GM23338 (cell line): ENCODE results near the gene IFNLR1.

ENCODE experiments used
- CREB1 ChIP-seq: fragments of 250-450 bp; sonication (Bioruptor Pico); IDR thresholded peaks from 2 replicates; pipeline ENCODE4 v1.5.0; 2020; ENCODE audit warnings: low read depth, mild to moderate bottlenecking, moderate library complexity
- EZH2 ChIP-seq: fragments of 200-600 bp; sonication (generic); IDR thresholded peaks from one replicate; pipeline ENCODE4 v1.8.0; 2017; ENCODE audit warnings: antibody characterized with exemption, mild to moderate bottlenecking, low read depth; ENCODE audit not compliant: unreplicated experiment
- EZH2phosphoT487 ChIP-seq: fragments of 200-600 bp; sonication (generic); IDR thresholded peaks from one replicate; pipeline ENCODE4 v1.8.1; 2018; ENCODE audit warnings: antibody characterized with exemption; ENCODE audit not compliant: unreplicated experiment
- JUNB ChIP-seq: IDR thresholded peaks from one replicate; pipeline ENCODE4 v1.6.1; 2016; ENCODE audit warnings: antibody characterized with exemption; ENCODE audit not compliant: unreplicated experiment
- POLR2AphosphoS5 ChIP-seq: IDR thresholded peaks from 2 replicates; pipeline ENCODE4 v1.6.1; 2016; ENCODE audit warnings: antibody characterized with exemption, low read depth
- STAT1 ChIP-seq: IDR thresholded peaks from one replicate; pipeline ENCODE4 v1.6.1; 2016; ENCODE audit warnings: antibody characterized with exemption; ENCODE audit not compliant: unreplicated experiment
- ZNF114 ChIP-seq: fragments of 250-450 bp; sonication (Bioruptor Pico); IDR thresholded peaks from 2 replicates; pipeline ENCODE4 v1.5.0; 2020; ENCODE audit warnings: mild to moderate bottlenecking, moderate library complexity
- ZNF331 ChIP-seq: fragments of 250-450 bp; sonication (Bioruptor Pico); IDR thresholded peaks from 2 replicates; pipeline ENCODE4 v1.5.0; 2020; ENCODE audit warnings: low read depth, mild to moderate bottlenecking, moderate library complexity
- TF ChIP-seq, protein P1 (sequence below), 2 experiments: fragments of 200-600 bp in 1 of 2; sonication (generic) in 1 of 2; conservative IDR thresholded peaks; 2 replicates each; pipeline versions ENCODE4 v1.5.1 to v1.6.1; 2016 to 2017; ENCODE audit warnings: antibody characterized with exemption in 2 of 2, low read depth in 2 of 2, mild to moderate bottlenecking in 2 of 2, moderate library complexity in 1 of 2
- TF ChIP-seq, protein P2 (sequence below): IDR thresholded peaks from 2 replicates; pipeline ENCODE4 v1.6.1; 2016; ENCODE audit warnings: antibody characterized with exemption
- TF ChIP-seq, protein P3 (sequence below): IDR thresholded peaks from one replicate; pipeline ENCODE4 v1.6.1; 2018; ENCODE audit warnings: antibody characterized with exemption; ENCODE audit not compliant: unreplicated experiment
- TF ChIP-seq, protein P4 (sequence below): fragments of 250-450 bp; sonication (Bioruptor Pico); IDR thresholded peaks from 2 replicates; pipeline ENCODE4 v1.5.0; 2020; ENCODE audit warnings: mild to moderate bottlenecking, moderate library complexity

DNA sequence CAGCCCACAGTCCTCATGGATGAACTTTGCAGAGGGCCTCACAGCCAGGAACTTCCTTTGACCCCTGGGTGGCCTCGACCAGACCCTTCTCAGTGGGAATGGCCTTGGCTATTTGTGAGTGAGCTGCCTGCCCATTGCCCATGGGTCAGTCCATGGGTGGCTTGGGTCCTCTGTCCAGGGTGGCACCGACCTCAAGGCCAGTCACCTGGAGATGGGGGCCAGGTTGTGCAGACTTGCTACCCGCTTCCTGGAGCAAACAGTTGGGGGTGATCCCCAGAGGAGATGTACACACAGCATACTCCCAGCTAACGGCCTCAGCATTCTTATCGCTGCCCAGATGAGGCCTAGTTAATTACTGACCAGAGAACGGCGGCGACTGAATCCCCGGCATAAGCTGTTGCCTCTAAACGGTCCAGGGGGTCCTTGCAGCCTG is 23.1 kb upstream of the IFNLR1 start:
- TF ChIP-seq, protein P1, sequence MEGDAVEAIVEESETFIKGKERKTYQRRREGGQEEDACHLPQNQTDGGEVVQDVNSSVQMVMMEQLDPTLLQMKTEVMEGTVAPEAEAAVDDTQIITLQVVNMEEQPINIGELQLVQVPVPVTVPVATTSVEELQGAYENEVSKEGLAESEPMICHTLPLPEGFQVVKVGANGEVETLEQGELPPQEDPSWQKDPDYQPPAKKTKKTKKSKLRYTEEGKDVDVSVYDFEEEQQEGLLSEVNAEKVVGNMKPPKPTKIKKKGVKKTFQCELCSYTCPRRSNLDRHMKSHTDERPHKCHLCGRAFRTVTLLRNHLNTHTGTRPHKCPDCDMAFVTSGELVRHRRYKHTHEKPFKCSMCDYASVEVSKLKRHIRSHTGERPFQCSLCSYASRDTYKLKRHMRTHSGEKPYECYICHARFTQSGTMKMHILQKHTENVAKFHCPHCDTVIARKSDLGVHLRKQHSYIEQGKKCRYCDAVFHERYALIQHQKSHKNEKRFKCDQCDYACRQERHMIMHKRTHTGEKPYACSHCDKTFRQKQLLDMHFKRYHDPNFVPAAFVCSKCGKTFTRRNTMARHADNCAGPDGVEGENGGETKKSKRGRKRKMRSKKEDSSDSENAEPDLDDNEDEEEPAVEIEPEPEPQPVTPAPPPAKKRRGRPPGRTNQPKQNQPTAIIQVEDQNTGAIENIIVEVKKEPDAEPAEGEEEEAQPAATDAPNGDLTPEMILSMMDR (conservative IDR thresholded peaks at IDR 0.05; ENCODE audit: low read depth in 2 of 2): no peak
- TF ChIP-seq POLR2AphosphoS5: no peak
- no peak for TF ChIP-seq EZH2
- TF ChIP-seq, protein P2, sequence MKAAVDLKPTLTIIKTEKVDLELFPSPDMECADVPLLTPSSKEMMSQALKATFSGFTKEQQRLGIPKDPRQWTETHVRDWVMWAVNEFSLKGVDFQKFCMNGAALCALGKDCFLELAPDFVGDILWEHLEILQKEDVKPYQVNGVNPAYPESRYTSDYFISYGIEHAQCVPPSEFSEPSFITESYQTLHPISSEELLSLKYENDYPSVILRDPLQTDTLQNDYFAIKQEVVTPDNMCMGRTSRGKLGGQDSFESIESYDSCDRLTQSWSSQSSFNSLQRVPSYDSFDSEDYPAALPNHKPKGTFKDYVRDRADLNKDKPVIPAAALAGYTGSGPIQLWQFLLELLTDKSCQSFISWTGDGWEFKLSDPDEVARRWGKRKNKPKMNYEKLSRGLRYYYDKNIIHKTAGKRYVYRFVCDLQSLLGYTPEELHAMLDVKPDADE: no peak
- no peak for TF ChIP-seq ZNF331
- TF ChIP-seq EZH2phosphoT487: no peak
- TF ChIP-seq JUNB: no peak
- no peak for TF ChIP-seq CREB1 (CRISPR knock-in tag)
- TF ChIP-seq, protein P3, sequence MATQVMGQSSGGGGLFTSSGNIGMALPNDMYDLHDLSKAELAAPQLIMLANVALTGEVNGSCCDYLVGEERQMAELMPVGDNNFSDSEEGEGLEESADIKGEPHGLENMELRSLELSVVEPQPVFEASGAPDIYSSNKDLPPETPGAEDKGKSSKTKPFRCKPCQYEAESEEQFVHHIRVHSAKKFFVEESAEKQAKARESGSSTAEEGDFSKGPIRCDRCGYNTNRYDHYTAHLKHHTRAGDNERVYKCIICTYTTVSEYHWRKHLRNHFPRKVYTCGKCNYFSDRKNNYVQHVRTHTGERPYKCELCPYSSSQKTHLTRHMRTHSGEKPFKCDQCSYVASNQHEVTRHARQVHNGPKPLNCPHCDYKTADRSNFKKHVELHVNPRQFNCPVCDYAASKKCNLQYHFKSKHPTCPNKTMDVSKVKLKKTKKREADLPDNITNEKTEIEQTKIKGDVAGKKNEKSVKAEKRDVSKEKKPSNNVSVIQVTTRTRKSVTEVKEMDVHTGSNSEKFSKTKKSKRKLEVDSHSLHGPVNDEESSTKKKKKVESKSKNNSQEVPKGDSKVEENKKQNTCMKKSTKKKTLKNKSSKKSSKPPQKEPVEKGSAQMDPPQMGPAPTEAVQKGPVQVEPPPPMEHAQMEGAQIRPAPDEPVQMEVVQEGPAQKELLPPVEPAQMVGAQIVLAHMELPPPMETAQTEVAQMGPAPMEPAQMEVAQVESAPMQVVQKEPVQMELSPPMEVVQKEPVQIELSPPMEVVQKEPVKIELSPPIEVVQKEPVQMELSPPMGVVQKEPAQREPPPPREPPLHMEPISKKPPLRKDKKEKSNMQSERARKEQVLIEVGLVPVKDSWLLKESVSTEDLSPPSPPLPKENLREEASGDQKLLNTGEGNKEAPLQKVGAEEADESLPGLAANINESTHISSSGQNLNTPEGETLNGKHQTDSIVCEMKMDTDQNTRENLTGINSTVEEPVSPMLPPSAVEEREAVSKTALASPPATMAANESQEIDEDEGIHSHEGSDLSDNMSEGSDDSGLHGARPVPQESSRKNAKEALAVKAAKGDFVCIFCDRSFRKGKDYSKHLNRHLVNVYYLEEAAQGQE: no peak
- TF ChIP-seq ZNF114 (CRISPR knock-in tag): no peak
- no peak for TF ChIP-seq STAT1
- TF ChIP-seq, protein P4, sequence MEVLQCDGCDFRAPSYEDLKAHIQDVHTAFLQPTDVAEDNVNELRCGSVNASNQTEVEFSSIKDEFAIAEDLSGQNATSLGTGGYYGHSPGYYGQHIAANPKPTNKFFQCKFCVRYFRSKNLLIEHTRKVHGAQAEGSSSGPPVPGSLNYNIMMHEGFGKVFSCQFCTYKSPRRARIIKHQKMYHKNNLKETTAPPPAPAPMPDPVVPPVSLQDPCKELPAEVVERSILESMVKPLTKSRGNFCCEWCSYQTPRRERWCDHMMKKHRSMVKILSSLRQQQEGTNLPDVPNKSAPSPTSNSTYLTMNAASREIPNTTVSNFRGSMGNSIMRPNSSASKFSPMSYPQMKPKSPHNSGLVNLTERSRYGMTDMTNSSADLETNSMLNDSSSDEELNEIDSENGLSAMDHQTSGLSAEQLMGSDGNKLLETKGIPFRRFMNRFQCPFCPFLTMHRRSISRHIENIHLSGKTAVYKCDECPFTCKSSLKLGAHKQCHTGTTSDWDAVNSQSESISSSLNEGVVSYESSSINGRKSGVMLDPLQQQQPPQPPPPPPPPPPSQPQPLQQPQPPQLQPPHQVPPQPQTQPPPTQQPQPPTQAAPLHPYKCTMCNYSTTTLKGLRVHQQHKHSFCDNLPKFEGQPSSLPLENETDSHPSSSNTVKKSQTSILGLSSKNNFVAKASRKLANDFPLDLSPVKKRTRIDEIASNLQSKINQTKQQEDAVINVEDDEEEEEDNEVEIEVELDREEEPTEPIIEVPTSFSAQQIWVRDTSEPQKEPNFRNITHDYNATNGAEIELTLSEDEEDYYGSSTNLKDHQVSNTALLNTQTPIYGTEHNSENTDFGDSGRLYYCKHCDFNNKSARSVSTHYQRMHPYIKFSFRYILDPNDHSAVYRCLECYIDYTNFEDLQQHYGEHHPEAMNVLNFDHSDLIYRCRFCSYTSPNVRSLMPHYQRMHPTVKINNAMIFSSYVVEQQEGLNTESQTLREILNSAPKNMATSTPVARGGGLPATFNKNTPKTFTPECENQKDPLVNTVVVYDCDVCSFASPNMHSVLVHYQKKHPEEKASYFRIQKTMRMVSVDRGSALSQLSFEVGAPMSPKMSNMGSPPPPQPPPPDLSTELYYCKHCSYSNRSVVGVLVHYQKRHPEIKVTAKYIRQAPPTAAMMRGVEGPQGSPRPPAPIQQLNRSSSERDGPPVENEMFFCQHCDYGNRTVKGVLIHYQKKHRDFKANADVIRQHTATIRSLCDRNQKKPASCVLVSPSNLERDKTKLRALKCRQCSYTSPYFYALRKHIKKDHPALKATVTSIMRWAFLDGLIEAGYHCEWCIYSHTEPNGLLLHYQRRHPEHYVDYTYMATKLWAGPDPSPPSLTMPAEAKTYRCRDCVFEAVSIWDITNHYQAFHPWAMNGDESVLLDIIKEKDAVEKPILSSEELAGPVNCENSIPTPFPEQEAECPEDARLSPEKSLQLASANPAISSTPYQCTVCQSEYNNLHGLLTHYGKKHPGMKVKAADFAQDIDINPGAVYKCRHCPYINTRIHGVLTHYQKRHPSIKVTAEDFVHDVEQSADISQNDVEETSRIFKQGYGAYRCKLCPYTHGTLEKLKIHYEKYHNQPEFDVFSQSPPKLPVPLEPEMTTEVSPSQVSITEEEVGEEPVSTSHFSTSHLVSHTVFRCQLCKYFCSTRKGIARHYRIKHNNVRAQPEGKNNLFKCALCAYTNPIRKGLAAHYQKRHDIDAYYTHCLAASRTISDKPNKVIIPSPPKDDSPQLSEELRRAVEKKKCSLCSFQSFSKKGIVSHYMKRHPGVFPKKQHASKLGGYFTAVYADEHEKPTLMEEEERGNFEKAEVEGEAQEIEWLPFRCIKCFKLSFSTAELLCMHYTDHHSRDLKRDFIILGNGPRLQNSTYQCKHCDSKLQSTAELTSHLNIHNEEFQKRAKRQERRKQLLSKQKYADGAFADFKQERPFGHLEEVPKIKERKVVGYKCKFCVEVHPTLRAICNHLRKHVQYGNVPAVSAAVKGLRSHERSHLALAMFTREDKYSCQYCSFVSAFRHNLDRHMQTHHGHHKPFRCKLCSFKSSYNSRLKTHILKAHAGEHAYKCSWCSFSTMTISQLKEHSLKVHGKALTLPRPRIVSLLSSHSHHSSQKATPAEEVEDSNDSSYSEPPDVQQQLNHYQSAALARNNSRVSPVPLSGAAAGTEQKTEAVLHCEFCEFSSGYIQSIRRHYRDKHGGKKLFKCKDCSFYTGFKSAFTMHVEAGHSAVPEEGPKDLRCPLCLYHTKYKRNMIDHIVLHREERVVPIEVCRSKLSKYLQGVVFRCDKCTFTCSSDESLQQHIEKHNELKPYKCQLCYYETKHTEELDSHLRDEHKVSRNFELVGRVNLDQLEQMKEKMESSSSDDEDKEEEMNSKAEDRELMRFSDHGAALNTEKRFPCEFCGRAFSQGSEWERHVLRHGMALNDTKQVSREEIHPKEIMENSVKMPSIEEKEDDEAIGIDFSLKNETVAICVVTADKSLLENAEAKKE (CRISPR knock-in tag): no peak
